K562 (cell line): ENCODE results near the gene CIAO3. TPM values are rescaled to one million over a fixed set of nuclear protein-coding genes. Genes with fewer than 3 reads are reported as not detected.

Experiments used
- ELF2 ChIP-seq: fragments of 250-450 bp; sonication (Bioruptor Pico); IDR thresholded peaks from 2 replicates; pipeline ENCODE4 v1.5.0; 2021; ENCODE audit warnings: mild to moderate bottlenecking
- FOS ChIP-seq: IDR thresholded peaks from 3 replicates; pipeline ENCODE4 v1.6.1; 2011; ENCODE audit not compliant: insufficient read length; ENCODE audit errors: extremely low read depth
- GABPB2 ChIP-seq: fragments of 250-450 bp; sonication (Bioruptor Pico); conservative IDR thresholded peaks from 2 replicates; pipeline ENCODE4 v1.5.1; 2021; ENCODE audit warnings: mild to moderate bottlenecking
- HMGN3 ChIP-seq: IDR thresholded peaks from 2 replicates; pipeline ENCODE4 v1.6.1; 2011; ENCODE audit warnings: borderline replicate concordance, low read depth, mild to moderate bottlenecking, mixed read lengths, low read length; ENCODE audit not compliant: insufficient read length; ENCODE audit errors: extremely low read depth
- MCM3 ChIP-seq: fragments of 450-650 bp; IDR thresholded peaks from 2 replicates; pipeline ENCODE4 v1.6.1; 2016
- SMARCA4 ChIP-seq: fragments of 450-650 bp; IDR thresholded peaks from 2 replicates; pipeline ENCODE4 v1.6.1; 2016
- SREBF1 ChIP-seq: fragments of 150-350 bp; IDR thresholded peaks from 2 replicates; pipeline ENCODE4 v1.6.1; 2014; ENCODE audit warnings: antibody characterized with exemption, low read depth, low read length, borderline replicate concordance
- ZFP30 ChIP-seq: fragments of 250-450 bp; sonication (Bioruptor Pico); IDR thresholded peaks from 2 replicates; pipeline ENCODE4 v1.8.0; 2022; ENCODE audit warnings: moderate library complexity, mild to moderate bottlenecking, inconsistent platforms, borderline replicate concordance
- polyA plus RNA-seq, 8 experiments: library from polyadenylated mRNA; depleted of rRNA in 4 of 8; stranded (reverse) in 5 of 8; unstranded in 3 of 8; fragments of >200 nt; fragmentation: Nextera tagmentation in 2 of 8; fragmentation: Illumina TruSeq in 1 of 8; extraction: Ambion mirVana in 2 of 8; extraction: Trizol in 1 of 8; gene quantifications; 2 replicates each; pipeline versions ENCODE4 v1.2.1 to v1.2.3, GENCODE V29; 2011 to 2014; ENCODE audit warnings: inconsistent platforms in 1 of 8, missing spikeins in 1 of 8
- total RNA-seq, 7 experiments: library from RNA; depleted of rRNA in 6 of 7; stranded (reverse); fragments of >200 nt in 6 of 7; fragmentation: Illumina TruSeq in 2 of 7; extraction: Trizol in 2 of 7; gene quantifications; 2 replicates each; pipeline versions ENCODE4 v1.2.1 to v1.2.3, GENCODE V29; 2011 to 2021; ENCODE audit warnings: low replicate concordance in 1 of 7
- TF ChIP-seq, protein P1 (sequence below): sonication (generic); formaldehyde crosslinking; IDR thresholded peaks from 2 replicates; pipeline ENCODE4 v1.4.0; 2020; ENCODE audit warnings: mild to moderate bottlenecking, missing genetic modification reagents
- TF ChIP-seq, protein P2 (sequence below): fragments of 250-450 bp; sonication (Bioruptor Pico); IDR thresholded peaks from 2 replicates; pipeline ENCODE4 v1.5.0; 2021; ENCODE audit warnings: mild to moderate bottlenecking, borderline replicate concordance
- TF ChIP-seq, protein P3 (sequence below): fragments of 450-650 bp; IDR thresholded peaks from 2 replicates; pipeline ENCODE4 v1.6.1; 2016; ENCODE audit warnings: borderline replicate concordance
- TF ChIP-seq, protein P4 (sequence below): fragments of 450-650 bp; formaldehyde crosslinking; IDR thresholded peaks from 2 replicates; pipeline ENCODE4 v1.4.0; 2020; ENCODE audit warnings: mild to moderate bottlenecking, moderate library complexity
- TF ChIP-seq, protein P5 (sequence below), 2 experiments: fragments of 450-650 bp in 1 of 2; IDR thresholded peaks; 2 replicates each; pipeline ENCODE4 v1.6.1; 2011 to 2017; ENCODE audit warnings: low read depth in 2 of 2, antibody characterized with exemption in 1 of 2, borderline replicate concordance in 1 of 2, low read length in 1 of 2, mild to moderate bottlenecking in 1 of 2, mixed read lengths in 1 of 2; ENCODE audit not compliant: control insufficient read depth in 1 of 2

CIAO3 gene
- total and polyA plus RNA-seq, 9 of the 15 experiments (the other 6 are each of a cell fraction or from before 2014, with no cell fraction given) = 2.2 to 35.6 (median 18.7) TPM

DNA sequence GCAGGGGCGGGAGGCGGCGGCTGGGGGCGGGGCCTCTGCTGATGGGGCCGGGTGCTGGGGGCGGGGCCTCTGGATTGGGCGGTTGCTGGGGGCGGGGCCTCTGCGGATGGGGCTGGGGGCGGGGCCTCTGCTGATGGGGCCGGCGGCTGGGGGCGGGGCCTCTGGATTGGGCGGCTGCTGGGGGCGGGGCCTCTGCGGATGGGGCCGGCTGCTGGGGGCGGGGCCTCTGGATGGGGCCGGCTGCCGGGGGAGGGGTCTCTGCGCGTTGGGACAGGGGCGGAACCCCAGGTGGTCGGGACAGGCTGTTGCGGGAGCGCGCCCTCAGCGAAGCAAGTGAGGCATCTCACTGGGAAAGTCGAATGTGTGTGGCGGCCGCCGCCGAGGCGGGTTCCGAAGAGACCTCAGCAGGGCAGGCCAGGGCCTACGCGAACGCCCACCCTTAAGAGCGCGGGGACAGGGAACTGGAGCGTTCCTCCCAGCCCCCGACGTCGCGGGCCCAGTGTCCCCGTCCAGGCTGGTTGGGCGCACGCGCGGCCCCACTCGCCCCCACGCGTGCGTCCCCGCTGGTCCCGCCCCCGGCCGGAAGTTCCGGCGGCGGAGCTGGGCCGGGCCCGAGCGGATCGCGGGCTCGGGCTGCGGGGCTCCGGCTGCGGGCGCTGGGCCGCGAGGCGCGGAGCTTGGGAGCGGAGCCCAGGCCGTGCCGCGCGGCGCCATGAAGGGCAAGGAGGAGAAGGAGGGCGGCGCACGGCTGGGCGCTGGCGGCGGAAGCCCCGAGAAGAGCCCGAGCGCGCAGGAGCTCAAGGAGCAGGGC, 60.8 kb downstream of the CIAO3 start, which contains the start of gene STUB1 (continued):
- TF ChIP-seq, protein P1, sequence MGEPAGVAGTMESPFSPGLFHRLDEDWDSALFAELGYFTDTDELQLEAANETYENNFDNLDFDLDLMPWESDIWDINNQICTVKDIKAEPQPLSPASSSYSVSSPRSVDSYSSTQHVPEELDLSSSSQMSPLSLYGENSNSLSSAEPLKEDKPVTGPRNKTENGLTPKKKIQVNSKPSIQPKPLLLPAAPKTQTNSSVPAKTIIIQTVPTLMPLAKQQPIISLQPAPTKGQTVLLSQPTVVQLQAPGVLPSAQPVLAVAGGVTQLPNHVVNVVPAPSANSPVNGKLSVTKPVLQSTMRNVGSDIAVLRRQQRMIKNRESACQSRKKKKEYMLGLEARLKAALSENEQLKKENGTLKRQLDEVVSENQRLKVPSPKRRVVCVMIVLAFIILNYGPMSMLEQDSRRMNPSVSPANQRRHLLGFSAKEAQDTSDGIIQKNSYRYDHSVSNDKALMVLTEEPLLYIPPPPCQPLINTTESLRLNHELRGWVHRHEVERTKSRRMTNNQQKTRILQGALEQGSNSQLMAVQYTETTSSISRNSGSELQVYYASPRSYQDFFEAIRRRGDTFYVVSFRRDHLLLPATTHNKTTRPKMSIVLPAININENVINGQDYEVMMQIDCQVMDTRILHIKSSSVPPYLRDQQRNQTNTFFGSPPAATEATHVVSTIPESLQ (CRISPR knock-in tag) = peak; percentile 45; the same call in 1 of the 2 replicates
- TF ChIP-seq, protein P2, sequence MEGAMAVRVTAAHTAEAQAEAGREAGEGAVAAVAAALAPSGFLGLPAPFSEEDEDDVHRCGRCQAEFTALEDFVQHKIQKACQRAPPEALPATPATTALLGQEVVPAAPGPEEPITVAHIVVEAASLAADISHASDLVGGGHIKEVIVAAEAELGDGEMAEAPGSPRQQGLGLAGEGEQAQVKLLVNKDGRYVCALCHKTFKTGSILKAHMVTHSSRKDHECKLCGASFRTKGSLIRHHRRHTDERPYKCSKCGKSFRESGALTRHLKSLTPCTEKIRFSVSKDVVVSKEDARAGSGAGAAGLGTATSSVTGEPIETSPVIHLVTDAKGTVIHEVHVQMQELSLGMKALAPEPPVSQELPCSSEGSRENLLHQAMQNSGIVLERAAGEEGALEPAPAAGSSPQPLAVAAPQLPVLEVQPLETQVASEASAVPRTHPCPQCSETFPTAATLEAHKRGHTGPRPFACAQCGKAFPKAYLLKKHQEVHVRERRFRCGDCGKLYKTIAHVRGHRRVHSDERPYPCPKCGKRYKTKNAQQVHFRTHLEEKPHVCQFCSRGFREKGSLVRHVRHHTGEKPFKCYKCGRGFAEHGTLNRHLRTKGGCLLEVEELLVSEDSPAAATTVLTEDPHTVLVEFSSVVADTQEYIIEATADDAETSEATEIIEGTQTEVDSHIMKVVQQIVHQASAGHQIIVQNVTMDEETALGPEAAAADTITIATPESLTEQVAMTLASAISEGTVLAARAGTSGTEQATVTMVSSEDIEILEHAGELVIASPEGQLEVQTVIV = no peak
- TF ChIP-seq, protein P3, sequence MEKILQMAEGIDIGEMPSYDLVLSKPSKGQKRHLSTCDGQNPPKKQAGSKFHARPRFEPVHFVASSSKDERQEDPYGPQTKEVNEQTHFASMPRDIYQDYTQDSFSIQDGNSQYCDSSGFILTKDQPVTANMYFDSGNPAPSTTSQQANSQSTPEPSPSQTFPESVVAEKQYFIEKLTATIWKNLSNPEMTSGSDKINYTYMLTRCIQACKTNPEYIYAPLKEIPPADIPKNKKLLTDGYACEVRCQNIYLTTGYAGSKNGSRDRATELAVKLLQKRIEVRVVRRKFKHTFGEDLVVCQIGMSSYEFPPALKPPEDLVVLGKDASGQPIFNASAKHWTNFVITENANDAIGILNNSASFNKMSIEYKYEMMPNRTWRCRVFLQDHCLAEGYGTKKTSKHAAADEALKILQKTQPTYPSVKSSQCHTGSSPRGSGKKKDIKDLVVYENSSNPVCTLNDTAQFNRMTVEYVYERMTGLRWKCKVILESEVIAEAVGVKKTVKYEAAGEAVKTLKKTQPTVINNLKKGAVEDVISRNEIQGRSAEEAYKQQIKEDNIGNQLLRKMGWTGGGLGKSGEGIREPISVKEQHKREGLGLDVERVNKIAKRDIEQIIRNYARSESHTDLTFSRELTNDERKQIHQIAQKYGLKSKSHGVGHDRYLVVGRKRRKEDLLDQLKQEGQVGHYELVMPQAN = peak; percentile 73; the same call in 1 of the 2 replicates
- TF ChIP-seq MCM3 (no peak), ZFP30 (CRISPR knock-in tag) (no peak), ELF2 (CRISPR knock-in tag) (no peak), SMARCA4 (no peak), SREBF1 (no peak), FOS (no peak), HMGN3 (peak; percentile 34), GABPB2 (CRISPR knock-in tag) (no peak)
- TF ChIP-seq, protein P4, sequence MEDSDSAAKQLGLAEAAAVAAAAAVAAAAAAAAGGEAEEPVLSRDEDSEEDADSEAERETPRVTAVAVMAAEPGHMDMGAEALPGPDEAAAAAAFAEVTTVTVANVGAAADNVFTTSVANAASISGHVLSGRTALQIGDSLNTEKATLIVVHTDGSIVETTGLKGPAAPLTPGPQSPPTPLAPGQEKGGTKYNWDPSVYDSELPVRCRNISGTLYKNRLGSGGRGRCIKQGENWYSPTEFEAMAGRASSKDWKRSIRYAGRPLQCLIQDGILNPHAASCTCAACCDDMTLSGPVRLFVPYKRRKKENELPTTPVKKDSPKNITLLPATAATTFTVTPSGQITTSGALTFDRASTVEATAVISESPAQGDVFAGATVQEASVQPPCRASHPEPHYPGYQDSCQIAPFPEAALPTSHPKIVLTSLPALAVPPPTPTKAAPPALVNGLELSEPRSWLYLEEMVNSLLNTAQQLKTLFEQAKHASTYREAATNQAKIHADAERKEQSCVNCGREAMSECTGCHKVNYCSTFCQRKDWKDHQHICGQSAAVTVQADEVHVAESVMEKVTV (CRISPR knock-in tag) = no peak
- TF ChIP-seq, protein P5, sequence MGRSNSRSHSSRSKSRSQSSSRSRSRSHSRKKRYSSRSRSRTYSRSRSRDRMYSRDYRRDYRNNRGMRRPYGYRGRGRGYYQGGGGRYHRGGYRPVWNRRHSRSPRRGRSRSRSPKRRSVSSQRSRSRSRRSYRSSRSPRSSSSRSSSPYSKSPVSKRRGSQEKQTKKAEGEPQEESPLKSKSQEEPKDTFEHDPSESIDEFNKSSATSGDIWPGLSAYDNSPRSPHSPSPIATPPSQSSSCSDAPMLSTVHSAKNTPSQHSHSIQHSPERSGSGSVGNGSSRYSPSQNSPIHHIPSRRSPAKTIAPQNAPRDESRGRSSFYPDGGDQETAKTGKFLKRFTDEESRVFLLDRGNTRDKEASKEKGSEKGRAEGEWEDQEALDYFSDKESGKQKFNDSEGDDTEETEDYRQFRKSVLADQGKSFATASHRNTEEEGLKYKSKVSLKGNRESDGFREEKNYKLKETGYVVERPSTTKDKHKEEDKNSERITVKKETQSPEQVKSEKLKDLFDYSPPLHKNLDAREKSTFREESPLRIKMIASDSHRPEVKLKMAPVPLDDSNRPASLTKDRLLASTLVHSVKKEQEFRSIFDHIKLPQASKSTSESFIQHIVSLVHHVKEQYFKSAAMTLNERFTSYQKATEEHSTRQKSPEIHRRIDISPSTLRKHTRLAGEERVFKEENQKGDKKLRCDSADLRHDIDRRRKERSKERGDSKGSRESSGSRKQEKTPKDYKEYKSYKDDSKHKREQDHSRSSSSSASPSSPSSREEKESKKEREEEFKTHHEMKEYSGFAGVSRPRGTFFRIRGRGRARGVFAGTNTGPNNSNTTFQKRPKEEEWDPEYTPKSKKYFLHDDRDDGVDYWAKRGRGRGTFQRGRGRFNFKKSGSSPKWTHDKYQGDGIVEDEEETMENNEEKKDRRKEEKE (IDR thresholded peaks at IDR 0.05; ENCODE audit: borderline replicate concordance in 1 of 2, control insufficient read depth in 1 of 2, low read depth in 2 of 2, low read length in 1 of 2) = no peak
